Suppressor macrophage treated with lipopolysaccharide for 1 hour (primary cell): ENCODE results near the gene POLR1A.

Source experiments
- DNase-seq, 3 donors: peaks; one replicate each; pipeline ENCODE4 v3.0.0-alpha.2; 2020 to 2022

Gene POLR1A

GRCh38 chr2:86105252-86105968 is at the start of gene POLR1A:
Gene POLR1A, minus strand, starts transcription at chr2:86105886. Its CDS starts 110 bp downstream, at chr2:86105776.
- peak; percentile 92 to 93 (median 93) for DNase-seq

GRCh38 chr2:86150502-86150901 is 44.8 kb upstream of the POLR1A start:
- no peak for DNase-seq

- DNase-seq: no peak
These were observed 42.1 kb upstream of the POLR1A start for GRCh38 chr2:86147793-86148192.

DNA sequence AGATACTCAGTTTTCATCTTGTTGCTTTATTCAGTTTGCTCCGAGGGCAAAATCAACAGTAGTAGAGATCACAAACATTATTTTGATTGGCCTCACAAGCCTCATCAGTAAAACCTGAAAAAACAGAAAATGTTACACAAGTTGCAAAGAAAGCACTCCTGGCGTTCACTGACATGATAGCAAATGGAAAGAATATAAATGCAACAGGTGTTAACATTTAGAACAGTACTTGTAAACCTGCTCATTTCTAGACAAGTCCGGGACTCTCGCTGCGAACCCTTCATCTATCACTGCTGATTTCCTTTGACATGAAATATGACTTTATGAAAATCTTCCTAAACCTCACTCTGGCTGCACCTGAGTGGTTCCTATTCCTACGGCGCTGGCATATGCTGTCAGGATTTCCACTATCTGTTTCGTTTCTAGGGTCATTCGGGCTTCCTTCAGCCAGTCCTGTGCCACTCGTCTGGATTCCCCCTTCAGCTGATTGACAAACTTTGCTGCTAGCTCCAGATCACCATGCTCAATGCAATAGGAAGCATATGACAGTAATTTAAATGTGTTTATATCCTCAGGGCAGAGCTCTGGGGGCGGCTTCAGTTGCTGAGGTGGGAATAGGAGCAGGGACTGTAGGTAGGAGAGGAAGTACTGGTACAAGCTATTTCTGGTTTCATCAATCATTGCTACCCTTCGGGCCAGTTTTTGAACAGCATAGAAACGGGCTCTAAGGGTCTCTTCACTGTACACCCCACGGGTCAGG is 38.4 kb upstream of the POLR1A start:
- no peak for DNase-seq

DNA sequence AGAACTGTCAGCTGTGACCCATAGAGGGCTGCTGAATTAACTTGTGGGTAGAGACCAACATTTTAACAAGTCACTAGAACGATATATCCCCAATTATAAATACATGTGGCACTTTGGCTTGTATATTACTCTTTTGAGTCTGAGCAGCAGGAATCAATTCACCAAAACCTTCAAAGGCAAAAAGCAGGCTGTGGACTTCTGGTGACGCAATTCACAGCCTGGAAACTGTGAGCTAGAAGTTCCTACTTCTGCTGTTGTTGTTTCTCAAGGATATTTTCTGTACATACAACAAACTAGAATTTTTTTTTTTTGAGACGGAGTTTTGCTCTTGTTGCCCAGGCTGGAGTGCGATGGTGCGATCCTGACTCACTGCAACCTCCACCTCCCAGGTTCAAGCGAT is 37.6 kb upstream of the POLR1A start:
- DNase-seq: peak; percentile 23 to 58 (median 53)

- peak in 2 of 3 donors; percentile 44 for DNase-seq
These were observed 37.0 kb upstream of the POLR1A start for GRCh38 chr2:86142436-86143257.

DNA sequence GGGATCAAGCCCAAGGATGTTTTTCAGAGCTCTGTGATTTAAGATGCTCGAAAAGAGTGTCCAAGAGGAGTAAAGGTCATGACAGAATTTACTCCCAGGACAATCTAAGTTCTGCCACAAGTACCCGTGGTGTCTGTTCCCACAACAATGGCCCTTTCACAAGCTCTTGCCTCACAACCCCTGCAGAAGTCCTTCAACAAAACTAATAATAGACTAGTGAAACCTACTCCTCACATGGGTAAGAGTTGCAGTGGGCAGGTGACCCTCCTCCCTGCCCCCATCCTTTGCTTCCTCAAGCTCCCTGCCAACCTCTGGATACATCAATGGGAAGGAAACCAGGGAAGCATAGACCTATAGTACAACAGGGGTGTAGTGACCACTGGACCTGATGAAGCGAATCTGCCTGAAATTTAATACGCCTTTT is 35.3 kb upstream of the POLR1A start:
- DNase-seq: no peak

GRCh38 chr2:86139981-86140380 is 34.3 kb upstream of the POLR1A start:
- no peak for DNase-seq

- DNase-seq: no peak
These were observed 33.3 kb upstream of the POLR1A start for GRCh38 chr2:86138736-86139625.

- no peak for DNase-seq
These were observed 30.5 kb upstream of the POLR1A start for GRCh38 chr2:86136141-86136540.

- no peak for DNase-seq
These were observed 30.0 kb upstream of the POLR1A start for GRCh38 chr2:86135653-86136052.

DNA sequence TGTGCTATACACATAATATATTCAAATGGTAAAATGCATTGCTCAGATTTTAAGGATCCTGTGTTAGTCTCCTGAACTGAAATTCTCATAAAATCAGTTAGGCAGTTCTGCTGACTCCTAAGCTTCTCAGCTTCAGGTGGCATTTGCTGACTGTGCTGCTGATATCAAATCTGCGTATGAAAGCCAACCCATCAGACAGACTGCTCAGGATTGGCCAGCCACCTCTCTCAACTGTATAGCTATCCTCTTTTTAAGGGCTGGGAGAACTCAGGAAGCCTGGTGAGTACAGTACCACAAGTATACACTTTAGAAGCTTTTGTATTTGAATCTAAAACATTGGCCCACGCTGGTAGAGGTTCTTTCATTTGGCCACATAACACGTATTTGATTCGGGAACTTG is 29.0 kb upstream of the POLR1A start:
- DNase-seq: no peak

DNA sequence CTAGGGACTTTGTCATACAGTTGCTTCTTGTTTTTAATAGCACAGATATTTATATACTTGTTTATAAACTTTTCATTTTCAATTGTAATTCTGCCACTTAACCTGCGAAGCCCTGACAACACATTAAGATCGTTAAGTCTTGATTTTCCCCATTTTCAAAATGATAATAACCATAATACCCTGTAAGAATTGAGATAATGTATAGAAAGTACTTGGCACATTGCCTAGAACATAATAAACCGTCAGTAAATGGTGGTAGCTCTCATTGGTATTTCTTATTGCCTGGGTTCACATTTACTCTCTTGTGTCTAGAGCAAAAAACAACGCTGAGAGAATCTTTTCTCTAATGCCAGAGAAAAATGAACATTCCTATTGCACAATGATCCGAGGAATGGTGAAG is 19.0 kb upstream of the POLR1A start:
- no peak for DNase-seq

- DNase-seq: peak in 2 of 3 donors; percentile 40
These were observed 17.7 kb upstream of the POLR1A start for GRCh38 chr2:86123328-86123925.

GRCh38 chr2:86118130-86118529 is 12.4 kb upstream of the POLR1A start:
- DNase-seq: no peak

DNA sequence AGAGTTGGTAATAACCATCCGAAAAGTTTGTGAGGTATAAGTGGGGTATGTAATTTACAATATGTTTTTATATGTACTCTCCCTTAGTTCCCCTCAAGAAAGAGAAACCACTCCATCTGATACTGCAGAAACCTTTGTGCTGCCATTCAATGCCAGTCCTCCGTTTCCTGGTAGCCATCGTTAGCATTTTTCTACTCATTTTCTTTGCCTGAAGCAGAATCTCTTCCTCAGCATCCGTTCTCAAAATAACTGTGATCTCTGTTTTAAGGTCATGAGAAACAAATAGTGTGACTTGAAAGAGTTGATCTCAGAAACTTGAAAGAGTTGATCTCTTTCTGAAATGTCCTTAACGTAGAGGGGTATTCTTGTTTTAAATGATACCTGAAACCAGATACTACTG is 1.3 kb upstream of the POLR1A start:
- DNase-seq: peak in 1 of 3 donors; percentile 2

- peak; percentile 97 to 98 (median 98) for DNase-seq
These were observed 571 bp upstream of the POLR1A start, which contains the start of gene PTCD3 for GRCh38 chr2:86105969-86106945. Gene PTCD3, plus strand, starts transcription at chr2:86106235. Its CDS starts 13 bp downstream, at chr2:86106248.

GRCh38 chr2:86102157-86102556 is 3.5 kb downstream of the POLR1A start:
- no peak for DNase-seq

DNA sequence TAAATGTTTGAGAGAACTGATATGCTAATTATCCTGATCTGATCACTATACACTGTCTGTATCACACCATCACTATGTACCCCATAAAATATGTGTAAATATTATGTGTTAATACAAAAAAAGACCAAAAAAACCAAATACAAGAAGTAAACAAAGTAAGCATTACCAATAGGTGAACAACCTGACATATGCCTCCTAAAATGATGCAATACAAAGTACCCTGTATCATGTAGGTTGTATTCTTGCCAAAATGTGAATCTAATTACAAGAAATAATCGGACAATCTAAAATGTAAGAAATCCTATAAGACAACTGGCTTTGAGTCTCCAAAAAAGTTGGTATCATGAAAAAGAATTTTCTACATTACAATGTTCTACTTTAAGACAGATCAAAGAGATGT is 7.8 kb downstream of the POLR1A start:
- DNase-seq: no peak

GRCh38 chr2:86097114-86097896 is 8.4 kb downstream of the POLR1A start:
- no peak for DNase-seq
